HUES64 (cell line): ENCODE measurements around the gene TMEM161A.

Experiments used
- H3K27ac ChIP-seq: 2 replicates; pipeline ENCODE4 v1.7.0; 2013; ENCODE audit warnings: low read depth, low read length, inconsistent platforms
- H3K27me3 ChIP-seq: 2 replicates; pipeline ENCODE4 v1.6.1; 2013; ENCODE audit warnings: mild to moderate bottlenecking, low read length; ENCODE audit not compliant: insufficient read depth
- H3K36me3 ChIP-seq: 2 replicates; pipeline ENCODE4 v1.6.1; 2013; ENCODE audit warnings: mild to moderate bottlenecking, low read length; ENCODE audit not compliant: insufficient read depth
- H3K4me1 ChIP-seq: 2 replicates; pipeline ENCODE4 v1.6.1; 2013; ENCODE audit warnings: mild to moderate bottlenecking, low read length, moderate library complexity; ENCODE audit not compliant: insufficient read depth
- H3K4me3 ChIP-seq: 2 replicates; pipeline ENCODE4 v1.5.1; 2013; ENCODE audit warnings: mild to moderate bottlenecking, low read length, moderate library complexity
- H3K9ac ChIP-seq: 2 replicates; pipeline ENCODE4 v1.6.1; 2013; ENCODE audit warnings: mild to moderate bottlenecking, low read depth, low read length
- H3K9me3 ChIP-seq: 2 replicates; pipeline ENCODE4 v1.6.1; 2013; ENCODE audit warnings: low read depth, low read length; ENCODE audit not compliant: insufficient read depth
- WGBS: fragments of 150-250, 120-280 bp; methylation state at CpG from one replicate; pipeline ENCODE4 v1.1.7; 2013; ENCODE audit warnings: missing lambda C conversion rate; 5-methylcytosine and 5-hydroxymethylcytosine counted together

Gene TMEM161A

DNA sequence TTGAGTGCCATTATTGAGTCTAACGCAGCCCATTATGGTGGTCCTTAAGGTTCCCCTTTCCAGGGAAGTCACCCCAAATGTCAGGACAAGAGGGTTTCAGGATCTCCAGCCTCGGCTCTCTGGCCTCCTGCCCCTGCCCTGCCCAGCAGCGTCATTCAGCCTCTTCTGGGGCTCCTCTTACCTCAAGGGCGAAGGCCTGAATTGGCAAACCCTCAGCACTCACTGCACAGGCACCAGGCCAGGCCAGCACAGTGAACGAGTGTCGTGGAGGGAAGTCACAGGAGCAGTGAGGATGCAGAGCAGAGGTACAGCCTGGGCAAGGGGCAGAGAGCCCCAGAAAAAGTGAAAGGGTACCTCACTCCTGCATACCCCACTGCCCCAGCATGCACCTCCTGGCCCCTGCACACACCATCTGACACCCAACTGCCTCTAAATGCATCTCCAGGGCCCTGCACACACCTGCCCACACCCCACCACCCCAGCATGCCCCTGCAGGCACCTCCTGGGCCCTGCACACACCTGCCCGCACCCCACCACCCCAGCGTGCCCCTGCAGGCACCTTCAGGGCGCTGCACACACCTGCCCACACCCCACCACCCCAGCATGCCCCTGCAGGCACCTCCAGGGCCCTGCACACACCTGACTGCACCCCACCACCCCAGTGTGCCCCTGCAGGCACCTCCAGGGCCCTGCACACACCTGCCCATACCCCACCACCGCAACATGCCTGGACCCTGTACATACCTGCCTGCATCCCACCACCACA lies 54.7 kb downstream of the TMEM161A start:
- H3K9me3 ChIP-seq, result no peaks in the 10 kb centered on the region
- H3K4me3 ChIP-seq, result no peak overlapping the region
- no peak overlapping the region for H3K9ac ChIP-seq
- H3K4me1 ChIP-seq, result no peaks in the 10 kb centered on the region
- no peak overlapping the region for H3K27ac ChIP-seq
- no peaks in the 10 kb centered on the region for H3K36me3 ChIP-seq
- WGBS, result 90% methylated on average over 10 of the region's 10 CpGs
- no peaks in the 10 kb centered on the region for H3K27me3 ChIP-seq

DNA sequence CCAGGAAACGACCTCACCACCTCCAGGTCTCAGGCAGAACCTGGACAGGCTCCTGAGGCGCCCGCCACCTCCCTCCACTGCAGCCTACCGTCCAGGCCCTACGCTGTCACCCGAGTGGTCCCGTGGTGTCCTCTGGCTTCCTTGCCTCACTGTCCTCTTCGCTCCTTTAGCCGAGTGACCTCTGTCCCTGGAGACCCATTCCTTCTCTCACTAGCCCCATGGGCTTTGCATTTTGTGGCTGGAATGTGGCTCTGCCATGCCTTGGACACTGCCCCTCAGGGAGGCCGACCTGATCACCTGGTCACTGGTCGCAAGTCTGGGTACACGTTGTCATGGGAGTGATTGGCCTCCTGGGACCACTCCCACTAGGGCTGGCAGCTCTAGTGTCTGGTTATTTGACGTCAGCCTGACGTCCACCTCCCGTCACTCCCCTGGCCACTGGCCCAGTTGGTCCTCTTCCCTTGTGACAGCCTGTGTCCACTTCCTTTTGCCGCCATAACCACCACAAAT lies 56.6 kb downstream of the TMEM161A start:
- WGBS, result 86% methylated on average over 16 of the region's 16 CpGs
- Histone ChIP-seq H3K9me3 (no peaks in the 10 kb centered on the region), H3K27ac (no peak overlapping the region), H3K9ac (no peak overlapping the region), H3K4me1 (no peaks in the 10 kb centered on the region), H3K36me3 (no peaks in the 10 kb centered on the region), H3K27me3 (peaks cover 2% of the 10 kb centered on the region), H3K4me3 (no peak overlapping the region)

DNA sequence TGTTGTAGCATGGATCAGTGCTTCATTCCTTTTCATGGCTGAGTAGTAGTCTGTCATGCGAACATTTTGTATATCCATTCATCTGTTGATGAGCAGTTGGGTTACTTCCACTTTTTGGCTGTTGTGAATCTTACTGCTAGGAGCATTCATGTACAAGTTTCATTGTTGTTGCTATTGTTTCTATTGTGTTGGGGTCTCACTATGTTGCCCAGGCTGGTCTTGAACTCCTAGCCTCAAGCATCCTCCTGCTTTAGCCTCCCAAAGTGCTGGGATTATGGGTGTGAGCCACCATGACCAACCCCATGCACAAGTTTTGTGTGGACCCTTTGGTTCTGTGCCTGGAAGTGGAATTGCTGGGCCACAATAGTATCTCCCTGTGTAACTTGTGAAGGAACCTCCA lies 58.7 kb downstream of the TMEM161A start:
- no peak overlapping the region for H3K27ac ChIP-seq
- 95% methylated on average over 1 of the region's 1 CpG for WGBS
- no peak overlapping the region for H3K9ac ChIP-seq
- no peak overlapping the region for H3K4me3 ChIP-seq
- peaks cover 11% of the 10 kb centered on the region for H3K27me3 ChIP-seq
- no peaks in the 10 kb centered on the region for H3K9me3 ChIP-seq
- no peaks in the 10 kb centered on the region for H3K36me3 ChIP-seq
- no peaks in the 10 kb centered on the region for H3K4me1 ChIP-seq

DNA sequence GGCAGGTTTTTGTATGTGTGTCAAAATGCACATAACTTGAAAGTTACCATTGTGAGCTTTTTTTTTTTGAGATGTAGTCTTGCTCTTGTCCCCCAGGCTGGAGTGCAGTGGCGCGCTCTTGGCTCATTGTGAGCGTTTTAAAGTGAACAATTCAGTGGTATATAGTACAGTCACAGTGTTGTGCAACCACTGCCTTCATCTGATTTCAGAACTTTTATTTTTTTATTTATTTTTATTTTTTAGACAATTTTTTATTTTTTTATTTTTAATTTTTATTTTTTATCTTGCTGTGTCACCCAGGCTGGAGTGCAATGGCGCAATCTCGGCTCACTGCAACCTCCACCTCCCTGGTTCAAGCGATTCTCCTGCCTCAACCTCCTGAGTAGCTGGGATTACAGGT lies 59.5 kb downstream of the TMEM161A start:
- 97% methylated on average over 6 of the region's 6 CpGs for WGBS
- H3K27me3 ChIP-seq, result peaks cover 11% of the 10 kb centered on the region

DNA sequence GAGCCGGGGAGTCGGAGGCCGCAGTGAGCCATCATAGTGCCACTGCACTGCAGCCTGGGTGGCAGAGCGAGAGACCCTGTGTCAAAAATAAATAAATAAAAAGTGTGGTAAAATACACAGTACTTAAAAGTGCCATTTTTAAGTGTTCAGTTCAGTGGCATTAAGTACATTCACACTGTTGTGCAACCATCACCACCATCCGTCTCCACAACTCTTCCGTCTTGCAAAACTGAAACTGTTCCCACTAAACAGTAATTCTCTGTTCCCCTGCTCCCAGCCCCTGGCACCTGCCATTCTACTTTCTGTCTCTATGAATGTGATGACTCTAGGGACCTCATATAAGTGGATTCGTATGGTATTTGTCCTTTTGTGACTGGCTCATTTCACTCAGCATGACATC lies 61.2 kb downstream of the TMEM161A start:
- no peaks in the 10 kb centered on the region for H3K36me3 ChIP-seq
- H3K27ac ChIP-seq, result no peak overlapping the region
- WGBS, result 99% methylated on average over 7 of the region's 7 CpGs
- no peak overlapping the region for H3K9ac ChIP-seq
- no peaks in the 10 kb centered on the region for H3K9me3 ChIP-seq
- H3K4me3 ChIP-seq, result no peak overlapping the region
- H3K27me3 ChIP-seq, result peaks cover 15% of the 10 kb centered on the region
- H3K4me1 ChIP-seq, result no peaks in the 10 kb centered on the region

More for the DNA sequence above, 59.5 kb downstream of the TMEM161A start:
- H3K4me1 ChIP-seq, result no peaks in the 10 kb centered on the region
- no peaks in the 10 kb centered on the region for H3K9me3 ChIP-seq
- H3K9ac ChIP-seq, result no peak overlapping the region
- H3K36me3 ChIP-seq, result no peaks in the 10 kb centered on the region
- no peak overlapping the region for H3K27ac ChIP-seq
- no peak overlapping the region for H3K4me3 ChIP-seq

DNA sequence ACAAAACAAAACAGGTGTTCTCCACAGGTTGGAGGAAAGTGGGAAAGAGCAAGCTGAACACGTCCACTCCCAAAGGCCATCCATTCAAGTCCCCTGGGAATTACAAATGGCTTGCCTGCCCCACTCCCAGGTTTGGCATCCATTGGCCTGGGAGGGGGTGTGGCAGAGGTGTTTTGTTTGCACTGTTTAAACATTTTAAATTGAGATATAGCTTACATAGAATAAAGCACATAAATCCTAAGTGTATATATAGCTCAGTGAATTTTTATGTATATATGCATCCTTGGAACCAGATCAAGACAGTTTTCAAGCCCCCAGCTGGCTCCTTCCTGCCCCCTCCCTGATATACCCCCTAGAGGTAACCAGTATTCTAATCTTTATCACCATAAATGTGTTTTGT lies 61.8 kb downstream of the TMEM161A start:
- Histone ChIP-seq H3K36me3 (no peaks in the 10 kb centered on the region), H3K9me3 (no peaks in the 10 kb centered on the region), H3K4me1 (no peaks in the 10 kb centered on the region), H3K4me3 (no peak overlapping the region), H3K27ac (no peak overlapping the region), H3K27me3 (peaks cover 17% of the 10 kb centered on the region), H3K9ac (no peak overlapping the region)
- 90% methylated on average over 1 of the region's 1 CpG for WGBS

DNA sequence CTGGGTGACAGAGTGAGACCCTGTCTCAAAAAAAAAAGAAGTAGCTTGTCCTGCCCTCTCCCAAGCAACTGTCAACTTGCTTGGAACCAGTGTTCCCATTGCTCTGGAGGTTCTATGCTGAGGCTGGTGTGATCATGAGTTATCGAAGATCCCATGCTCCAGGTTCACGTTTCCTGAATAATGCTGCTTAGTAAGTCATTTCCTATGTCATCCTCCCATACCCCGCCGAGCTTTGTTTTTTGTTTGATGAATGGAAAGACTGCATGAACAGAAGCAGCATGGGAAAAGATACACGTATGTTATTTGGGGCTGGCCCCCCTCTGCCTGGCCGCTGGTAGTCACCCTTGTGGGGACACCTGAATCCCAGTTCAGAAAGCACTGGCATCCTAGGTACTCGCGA lies 63.2 kb downstream of the TMEM161A start:
- H3K27me3 ChIP-seq, result peaks cover 19% of the 10 kb centered on the region
- no peak overlapping the region for H3K9ac ChIP-seq
- no peaks in the 10 kb centered on the region for H3K36me3 ChIP-seq
- H3K27ac ChIP-seq, result no peak overlapping the region
- no peak overlapping the region for H3K4me3 ChIP-seq
- WGBS, result 90% methylated on average over 8 of the region's 8 CpGs
- no peaks in the 10 kb centered on the region for H3K9me3 ChIP-seq
- no peaks in the 10 kb centered on the region for H3K4me1 ChIP-seq

DNA sequence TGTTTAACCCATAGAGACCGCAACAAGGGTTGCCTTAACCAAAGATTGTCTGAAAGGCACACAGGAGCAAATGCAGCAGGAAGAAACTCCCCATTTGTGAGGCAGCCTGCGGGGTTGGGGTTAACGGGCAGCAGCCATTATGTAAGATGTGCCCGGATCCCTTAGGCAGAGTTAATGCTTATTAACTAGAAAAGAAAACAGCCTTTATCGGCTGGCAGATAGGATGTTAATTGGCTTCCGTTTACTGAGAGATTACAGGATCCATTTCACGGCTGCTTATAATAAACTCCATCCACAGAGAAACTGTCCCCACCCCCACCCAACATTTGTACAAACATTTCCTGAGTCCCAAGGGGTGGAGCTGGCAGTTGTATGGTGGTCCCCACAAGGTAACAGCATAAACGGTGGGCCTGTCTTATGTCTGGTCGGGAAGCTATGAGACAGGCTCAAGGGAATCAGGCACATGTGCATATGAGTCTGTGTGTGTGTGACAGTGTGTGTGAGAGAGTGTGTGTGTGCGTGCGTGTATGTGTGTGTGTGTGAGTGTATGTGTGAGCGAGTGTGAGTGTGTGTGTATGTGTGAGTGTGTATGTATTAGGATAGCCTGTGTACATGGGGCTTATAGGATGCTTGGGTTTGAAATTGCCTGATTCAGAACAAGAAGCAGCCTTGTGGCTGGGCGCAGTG lies 63.9 kb downstream of the TMEM161A start:
- no peak overlapping the region for H3K4me3 ChIP-seq
- no peaks in the 10 kb centered on the region for H3K4me1 ChIP-seq
- 82% methylated on average over 13 of the region's 13 CpGs for WGBS
- no peaks in the 10 kb centered on the region for H3K36me3 ChIP-seq
- no peak overlapping the region for H3K27ac ChIP-seq
- no peak overlapping the region for H3K9ac ChIP-seq
- H3K27me3 ChIP-seq, result peaks cover 22% of the 10 kb centered on the region
- H3K9me3 ChIP-seq, result no peaks in the 10 kb centered on the region

DNA sequence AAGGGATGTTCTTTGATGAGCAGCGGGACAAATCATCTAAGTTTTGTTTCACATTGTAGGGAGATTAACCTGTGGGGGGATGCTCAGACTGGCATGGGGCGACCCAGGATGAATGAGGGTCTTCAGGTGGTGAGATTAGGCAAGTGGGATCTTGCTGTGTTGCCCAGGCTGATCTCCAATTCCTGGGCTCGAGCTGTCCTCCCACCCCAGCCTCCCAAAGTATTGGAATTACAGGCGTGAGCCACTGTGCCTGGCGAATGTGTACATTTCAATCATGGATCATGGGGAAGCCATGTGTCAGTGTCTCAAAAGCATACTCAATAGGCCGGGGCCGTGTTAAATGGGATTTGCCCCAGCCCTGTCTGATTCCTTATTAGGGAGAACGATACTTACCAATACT lies 66.4 kb downstream of the TMEM161A start:
- Histone ChIP-seq H3K9ac (no peak overlapping the region), H3K4me1 (no peaks in the 10 kb centered on the region), H3K9me3 (no peaks in the 10 kb centered on the region), H3K27me3 (peaks cover 32% of the 10 kb centered on the region), H3K4me3 (no peak overlapping the region), H3K27ac (no peak overlapping the region), H3K36me3 (no peaks in the 10 kb centered on the region)
- WGBS, result 90% methylated on average over 8 of the region's 8 CpGs
